Right lobe of liver (tissue), 6 donors: ENCODE data around the gene DYNC1I2. TPM values are rescaled to one million over a fixed set of nuclear protein-coding genes. Genes with fewer than 3 reads are reported as not detected.
"Not testable (repeated sequence)": the region's sequence is repeated elsewhere in the genome, so short reads cannot be mapped to it uniquely, and the experiment has no call there.

Experiments used
- ATAC-seq, 4 donors: fragments of 200-7000 bp; cut with Tn5 transposase; one replicate each; pipeline ENCODE4 v1.9.1; 2020; ENCODE audit warnings: mild to moderate bottlenecking in 4 of 4, moderate library complexity in 4 of 4
- DNase-seq, 3 donors: peaks; one replicate each; pipeline ENCODE4 v3.0.0-alpha.2; 2020
- H3K27ac ChIP-seq, 3 donors: fragments of 200-600 bp; one replicate each; pipeline ENCODE4 v1.8.0; 2022
- H3K27me3 ChIP-seq, 2 donors: fragments of 200-600 bp; one replicate each; pipeline ENCODE4 v1.8.0; 2022
- H3K36me3 ChIP-seq, 4 donors: fragments of 200-600 bp; sonication (generic) in 1 of 4; one replicate each; pipeline versions ENCODE4 v1.5.1 to v1.8.0; 2017 to 2022; ENCODE audit warnings: control low read depth in 1 of 4
- H3K4me1 ChIP-seq, 4 donors: fragments of 200-600 bp; sonication (generic) in 1 of 4; one replicate each; pipeline versions ENCODE4 v1.5.1 to v1.8.0; 2017 to 2022; ENCODE audit warnings: control low read depth in 1 of 4
- H3K4me3 ChIP-seq, 3 donors: fragments of 200-600 bp; one replicate each; pipeline ENCODE4 v1.8.0; 2022
- H3K9me3 ChIP-seq, 4 donors: fragments of 200-600 bp; sonication (generic) in 1 of 4; one replicate each; pipeline versions ENCODE4 v1.5.1 to v1.8.0; 2017 to 2022; ENCODE audit warnings: control low read depth in 1 of 4
- CTCF ChIP-seq, 4 donors: fragments of 200-600 bp in 3 of 4; fragments of 450-650 bp in 1 of 4; IDR thresholded peaks; one replicate each; pipeline versions ENCODE4 v1.5.1 to v1.8.0; 2016 to 2022; ENCODE audit warnings: antibody characterized with exemption in 4 of 4, mild to moderate bottlenecking in 2 of 4
- POLR2A ChIP-seq: fragments of 450-650 bp; IDR thresholded peaks from one replicate; pipeline ENCODE4 v1.6.1; 2017; ENCODE audit warnings: antibody characterized with exemption, mild to moderate bottlenecking
- WGBS: methylation state at CpG from one replicate; pipeline ENCODE4 v1.1.6; 2018; ENCODE audit warnings: low coverage, low lambda C conversion rate; ENCODE audit not compliant: insufficient coverage; ENCODE audit errors: missing lambda C conversion rate; 5-methylcytosine and 5-hydroxymethylcytosine counted together
- intact Hi-C, 2 donors: fragments of 100-400 bp; cut with DNase I; formaldehyde crosslinking; loops; one replicate each; pipeline versions ENCODE4 v1.11.2 to v1.14.1; 2022
- total RNA-seq, 6 experiments: library from RNA; depleted of rRNA in 2 of 6; stranded (reverse); fragments of >200 nt in 2 of 6; fragmentation: NEBNext Ultra II Directional in 3 of 6; extraction: Animal tissue kit (Norgen Biotek cat#: 25700) in 3 of 6; gene quantifications; one replicate each; pipeline versions ENCODE4 v1.1.0 to v1.2.4, GENCODE V29; 2016 to 2023
- donor health status: DM: no; HTN: yes; CAD: no.
- donor health status: DM: no; HTN: no; CAD: no.
- donor health status: DM: no; HTN: no; CAD: no.
- donor health status: DM: no; HTN: yes; CAD: no.
- donor health status: DM: no; HTN: yes; CAD: no.

DYNC1I2 gene
- total RNA-seq, 6 experiments from 2014 or later = 19.1 to 33.6 (median 28.6) TPM

DNA sequence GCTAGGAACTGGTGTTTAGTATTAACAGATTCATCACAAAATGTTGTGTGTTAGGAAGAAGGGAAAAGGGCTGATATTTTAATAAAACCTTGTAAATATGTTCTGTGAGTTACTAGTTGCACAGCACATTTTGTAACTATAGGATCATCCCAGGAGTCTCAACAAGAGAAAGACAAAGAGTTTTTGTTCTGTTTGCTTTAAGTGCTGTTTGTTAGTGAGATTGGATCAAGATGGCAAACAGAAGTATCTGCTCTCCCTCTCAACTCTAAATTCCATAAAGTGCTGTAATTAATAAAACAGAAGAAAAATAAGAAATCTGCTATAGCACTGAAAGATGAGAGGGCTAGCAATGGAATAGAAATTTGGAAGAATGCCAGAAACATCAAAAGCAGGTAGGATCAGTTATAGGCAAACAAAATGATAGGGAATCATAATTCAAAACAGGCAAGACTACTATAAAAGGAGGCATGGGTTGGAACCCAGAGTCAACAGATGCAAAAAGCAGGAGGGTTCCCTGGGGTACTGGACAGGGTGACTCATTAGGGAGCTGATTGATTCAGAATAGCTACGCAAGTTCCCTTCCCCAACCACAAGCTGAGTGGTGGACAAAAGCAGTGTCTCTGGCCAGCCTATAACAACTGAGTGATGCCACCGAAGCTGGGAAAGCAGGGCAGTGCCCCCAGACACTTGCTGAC is 75.8 kb downstream of the DYNC1I2 start:
- no peak for TF ChIP-seq CTCF (IDR thresholded peaks at IDR 0.05)
- TF ChIP-seq POLR2A = no peak
- no peak overlapping the region for H3K27ac ChIP-seq
- no peaks in the 10 kb centered on the region for H3K9me3 ChIP-seq
- 100% methylated on average over 1 of the region's 2 CpGs for WGBS
- H3K4me1 ChIP-seq = no peaks in the 10 kb centered on the region
- no peaks in the 10 kb centered on the region for H3K27me3 ChIP-seq
- DNase-seq (no peak), ATAC-seq (no peak)
- no peaks in the 10 kb centered on the region for H3K36me3 ChIP-seq
- H3K4me3 ChIP-seq = no peak overlapping the region
- intact Hi-C loops = no loop called here

GRCh38 chr2:171763602-171764001 is 76.3 kb downstream of the DYNC1I2 start:
- H3K4me1 ChIP-seq = no peaks in the 10 kb centered on the region

DNA sequence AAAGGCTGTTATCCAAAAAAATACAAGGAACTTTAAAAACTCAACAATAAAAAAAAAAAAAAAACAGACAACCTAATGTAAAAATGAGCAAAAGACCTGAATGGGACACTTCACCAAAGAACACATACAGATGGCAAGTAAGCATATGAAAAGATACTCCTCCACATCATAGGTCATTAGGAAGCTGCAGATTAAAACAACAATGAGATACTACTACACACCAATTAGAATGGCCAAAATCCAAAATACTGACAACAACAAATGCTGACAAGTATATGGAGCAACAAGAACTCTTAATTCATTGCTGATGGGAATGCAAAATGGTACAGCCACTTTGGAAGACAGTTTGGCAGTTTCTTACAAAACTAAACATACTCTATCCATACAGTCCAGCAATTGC is 84.2 kb downstream of the DYNC1I2 start:
- H3K27me3 ChIP-seq = no peaks in the 10 kb centered on the region
- DNase-seq (no peak), ATAC-seq (no peak)
- H3K4me3 ChIP-seq = no peak overlapping the region
- H3K4me1 ChIP-seq = peaks cover 0 to 4% (median 0%) of the 10 kb centered on the region in 4 donors
- no peak for TF ChIP-seq POLR2A
- TF ChIP-seq CTCF (IDR thresholded peaks at IDR 0.05) = no peak
- H3K9me3 ChIP-seq = no peaks in the 10 kb centered on the region
- intact Hi-C loops = no loop called here
- no peak overlapping the region for H3K27ac ChIP-seq
- no peaks in the 10 kb centered on the region for H3K36me3 ChIP-seq

More at GRCh38 chr2:171763602-171764001, 76.3 kb downstream of the DYNC1I2 start:
- no peak for TF ChIP-seq POLR2A
- no peak for TF ChIP-seq CTCF (IDR thresholded peaks at IDR 0.05)
- no peaks in the 10 kb centered on the region for H3K9me3 ChIP-seq
- no peak overlapping the region for H3K4me3 ChIP-seq
- WGBS = 100% methylated on average over 3 of the region's 3 CpGs
- no peak overlapping the region for H3K27ac ChIP-seq
- H3K36me3 ChIP-seq = no peaks in the 10 kb centered on the region
- DNase-seq (no peak), ATAC-seq (no peak)
- intact Hi-C loops = no loop called here
- no peaks in the 10 kb centered on the region for H3K27me3 ChIP-seq

- no peaks in the 10 kb centered on the region for H3K9me3 ChIP-seq
- no peaks in the 10 kb centered on the region for H3K36me3 ChIP-seq
- ATAC-seq = no peak
- TF ChIP-seq CTCF (IDR thresholded peaks at IDR 0.05) = no peak
- no peak for TF ChIP-seq POLR2A
- H3K27ac ChIP-seq = no peak overlapping the region
- no peak for DNase-seq
- 74% methylated on average over 5 of the region's 5 CpGs for WGBS
- H3K4me1 ChIP-seq = peaks cover 0 to 4% (median 0%) of the 10 kb centered on the region in 4 donors
- no peaks in the 10 kb centered on the region for H3K27me3 ChIP-seq
- H3K4me3 ChIP-seq = no peak overlapping the region
- intact Hi-C loops = no loop called here
These were observed 85.1 kb downstream of the DYNC1I2 start for GRCh38 chr2:171772373-171772772.

- DNase-seq, H3K9me3 ChIP-seq, H3K36me3 ChIP-seq, ATAC-seq, H3K27me3 ChIP-seq, intact Hi-C loops, H3K4me1 ChIP-seq, H3K27ac ChIP-seq, H3K4me3 ChIP-seq: not testable (repeated sequence)
- WGBS = no CpG with 5 or more reads among the region's 35 CpGs
These were observed 87.3 kb downstream of the DYNC1I2 start for GRCh38 chr2:171774581-171774980.
